Retinal pigment epithelial cell (primary cell): ENCODE results near the gene DIRAS2.

Experiments
- DNase-seq: peaks from one replicate; pipeline ENCODE4 v3.0.0-alpha.2; 2010; ENCODE audit warnings: low read depth
- H3K4me3 ChIP-seq: 2 replicates; pipeline ENCODE4 v1.5.1; 2011; ENCODE audit warnings: mild to moderate bottlenecking, low read length, control low read depth, moderate library complexity
- CTCF ChIP-seq: conservative IDR thresholded peaks from 2 replicates; pipeline ENCODE4 v1.5.1; 2011; ENCODE audit warnings: low read depth, low read length, control low read depth, inconsistent platforms

Gene DIRAS2

GRCh38 chr9:90593646-90594045 lies 49.0 kb downstream of the DIRAS2 start:
- TF ChIP-seq CTCF = no peak
- no peak overlapping the region for H3K4me3 ChIP-seq
- no peak for DNase-seq

- TF ChIP-seq CTCF = no peak
- H3K4me3 ChIP-seq = no peak overlapping the region
- no peak for DNase-seq
Measured at GRCh38 chr9:90580576-90580975, 62.0 kb downstream of the DIRAS2 start.

- no peak for TF ChIP-seq CTCF
- no peak overlapping the region for H3K4me3 ChIP-seq
- DNase-seq = no peak
Measured at GRCh38 chr9:90579181-90579580, 63.4 kb downstream of the DIRAS2 start.

- DNase-seq = no peak
- TF ChIP-seq CTCF = no peak
- H3K4me3 ChIP-seq = no peak overlapping the region
Measured at GRCh38 chr9:90578126-90578815, 64.4 kb downstream of the DIRAS2 start.

GRCh38 chr9:90569511-90569910 lies 73.1 kb downstream of the DIRAS2 start:
- no peak for TF ChIP-seq CTCF
- no peak overlapping the region for H3K4me3 ChIP-seq
- no peak for DNase-seq

- TF ChIP-seq CTCF = no peak
- H3K4me3 ChIP-seq = no peak overlapping the region
- DNase-seq = no peak
Measured at GRCh38 chr9:90568667-90569066, 74.0 kb downstream of the DIRAS2 start.

- DNase-seq = no peak
- no peak overlapping the region for H3K4me3 ChIP-seq
- TF ChIP-seq CTCF = no peak
Measured at GRCh38 chr9:90562229-90562628, 80.4 kb downstream of the DIRAS2 start.
